Effector memory CD4-positive, alpha-beta T cell (primary cell): ENCODE results near the gene FNDC3A.

Experiments used
- DNase-seq, 3 donors: peaks; one replicate each; pipeline ENCODE4 v3.0.0-alpha.2; 2020
- H3K27ac ChIP-seq: 2 replicates; pipeline ENCODE4 v1.7.0; 2013; ENCODE audit warnings: mild to moderate bottlenecking, low read length, moderate library complexity; ENCODE audit not compliant: insufficient read depth, poor library complexity, severe bottlenecking
- H3K27me3 ChIP-seq: replicated peaks from 2 replicates; pipeline ENCODE4 v1.7.0; 2013; ENCODE audit warnings: mild to moderate bottlenecking, low read length; ENCODE audit not compliant: insufficient read depth, control insufficient read depth, poor library complexity, severe bottlenecking
- H3K36me3 ChIP-seq: 2 replicates; pipeline ENCODE4 v1.7.0; 2013; ENCODE audit warnings: mild to moderate bottlenecking, low read length, moderate library complexity; ENCODE audit not compliant: control insufficient read depth, insufficient read depth
- H3K4me1 ChIP-seq: 2 replicates; pipeline ENCODE4 v1.7.0; 2013; ENCODE audit warnings: low read length, mild to moderate bottlenecking; ENCODE audit not compliant: control insufficient read depth, insufficient read depth, poor library complexity, severe bottlenecking
- H3K4me3 ChIP-seq: 2 replicates; pipeline ENCODE4 v1.7.0; 2013; ENCODE audit warnings: low read length, low read depth, mild to moderate bottlenecking; ENCODE audit not compliant: insufficient read depth, poor library complexity, severe bottlenecking
- H3K9me3 ChIP-seq: 2 replicates; pipeline ENCODE4 v1.7.0; 2013; ENCODE audit warnings: mild to moderate bottlenecking, low read length, moderate library complexity; ENCODE audit not compliant: control insufficient read depth

Gene FNDC3A

GRCh38 chr13:48946163-48946562 is 29.5 kb upstream of the FNDC3A start:
- no peak for DNase-seq
- H3K27me3 ChIP-seq: no peaks in the 10 kb centered on the region
- H3K36me3 ChIP-seq: no peaks in the 10 kb centered on the region
- H3K4me1 ChIP-seq: no peaks in the 10 kb centered on the region
- H3K27ac ChIP-seq: no peak overlapping the region
- no peak overlapping the region for H3K4me3 ChIP-seq
- H3K9me3 ChIP-seq: no peaks in the 10 kb centered on the region

- no peaks in the 10 kb centered on the region for H3K27me3 ChIP-seq
- H3K36me3 ChIP-seq: no peaks in the 10 kb centered on the region
- DNase-seq: no peak
- H3K4me3 ChIP-seq: no peak overlapping the region
- H3K9me3 ChIP-seq: no peaks in the 10 kb centered on the region
- no peak overlapping the region for H3K27ac ChIP-seq
- no peaks in the 10 kb centered on the region for H3K4me1 ChIP-seq
Observed at GRCh38 chr13:48949566-48950500, 25.9 kb upstream of the FNDC3A start.

DNA sequence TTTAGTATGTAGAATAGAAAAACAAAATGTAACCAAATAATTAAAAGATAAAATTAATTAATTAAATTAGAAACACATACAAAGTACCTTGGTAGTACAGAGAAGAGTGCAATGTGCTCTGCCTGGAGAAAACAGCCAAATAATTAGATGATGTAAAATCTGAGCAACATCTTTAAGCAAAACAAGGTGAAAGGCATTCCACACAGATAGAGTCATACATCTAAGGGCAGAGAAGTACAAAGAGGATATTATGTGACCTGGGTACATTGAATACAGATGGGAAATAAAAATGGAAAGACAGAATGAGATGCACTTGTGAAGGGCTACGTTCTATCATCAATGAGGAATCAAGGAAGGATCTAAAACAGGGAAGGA is 25.2 kb upstream of the FNDC3A start:
- Histone ChIP-seq H3K4me3 (no peak overlapping the region), H3K27me3 (no peaks in the 10 kb centered on the region), H3K27ac (no peak overlapping the region), H3K4me1 (no peaks in the 10 kb centered on the region), H3K9me3 (no peaks in the 10 kb centered on the region), H3K36me3 (no peaks in the 10 kb centered on the region)
- no peak for DNase-seq

DNA sequence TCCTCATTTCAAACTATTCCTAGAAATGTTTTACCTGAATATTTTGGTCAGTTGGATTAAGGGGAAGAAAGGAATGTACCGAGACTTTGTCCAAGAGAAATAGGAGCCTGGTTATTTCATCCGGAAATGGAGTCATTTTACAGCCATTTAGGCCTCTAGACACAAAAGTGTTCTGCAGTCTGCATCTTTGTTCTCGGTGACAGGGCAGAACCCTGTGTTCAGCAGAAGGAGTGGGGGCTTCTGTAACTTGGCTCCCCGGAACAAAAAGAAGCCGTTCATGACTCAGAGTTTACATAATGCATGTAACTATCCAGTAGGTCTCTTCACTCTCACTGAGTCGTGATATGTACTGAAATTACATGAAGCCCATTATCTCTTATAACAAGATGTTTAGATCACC is 21.6 kb upstream of the FNDC3A start:
- no peaks in the 10 kb centered on the region for H3K27me3 ChIP-seq
- H3K27ac ChIP-seq: no peak overlapping the region
- H3K4me3 ChIP-seq: no peak overlapping the region
- DNase-seq: no peak
- H3K36me3 ChIP-seq: no peaks in the 10 kb centered on the region
- no peaks in the 10 kb centered on the region for H3K9me3 ChIP-seq
- no peaks in the 10 kb centered on the region for H3K4me1 ChIP-seq

GRCh38 chr13:48955536-48955935 is 20.2 kb upstream of the FNDC3A start:
- Histone ChIP-seq H3K36me3 (no peaks in the 10 kb centered on the region), H3K9me3 (no peaks in the 10 kb centered on the region), H3K4me3 (no peak overlapping the region), H3K4me1 (no peaks in the 10 kb centered on the region), H3K27ac (no peak overlapping the region), H3K27me3 (no peaks in the 10 kb centered on the region)
- DNase-seq: no peak

- Histone ChIP-seq H3K27me3 (no peaks in the 10 kb centered on the region), H3K36me3 (no peaks in the 10 kb centered on the region), H3K4me1 (no peaks in the 10 kb centered on the region), H3K9me3 (no peaks in the 10 kb centered on the region), H3K4me3 (no peak overlapping the region), H3K27ac (no peak overlapping the region)
- no peak for DNase-seq
Observed at GRCh38 chr13:48961379-48961778, 14.3 kb upstream of the FNDC3A start.

GRCh38 chr13:48962281-48962680 is 13.4 kb upstream of the FNDC3A start:
- no peak for DNase-seq
- no peaks in the 10 kb centered on the region for H3K36me3 ChIP-seq
- H3K27me3 ChIP-seq: no peaks in the 10 kb centered on the region
- no peaks in the 10 kb centered on the region for H3K4me1 ChIP-seq
- no peak overlapping the region for H3K27ac ChIP-seq
- no peaks in the 10 kb centered on the region for H3K9me3 ChIP-seq
- no peak overlapping the region for H3K4me3 ChIP-seq

DNA sequence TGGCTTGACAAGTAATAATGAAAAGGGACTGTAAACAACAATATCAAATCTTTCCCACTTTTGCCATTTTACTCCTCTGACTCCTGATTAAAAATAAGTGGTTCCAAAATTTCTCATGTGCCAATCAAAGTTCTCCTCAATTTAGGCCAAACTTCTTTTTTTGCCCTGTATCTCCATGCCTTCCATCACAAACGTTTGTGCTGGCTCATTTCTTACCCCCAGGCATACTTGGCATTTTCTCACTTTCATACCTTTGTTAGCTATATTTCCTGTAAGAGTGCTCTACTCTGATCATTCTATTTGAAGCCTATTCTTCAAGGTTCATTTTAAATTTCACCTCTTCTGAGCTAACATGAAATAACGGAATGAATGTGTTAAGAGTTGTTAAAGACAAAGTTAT is 10.0 kb upstream of the FNDC3A start:
- H3K4me3 ChIP-seq: no peak overlapping the region
- H3K36me3 ChIP-seq: no peaks in the 10 kb centered on the region
- H3K27me3 ChIP-seq: no peaks in the 10 kb centered on the region
- no peaks in the 10 kb centered on the region for H3K9me3 ChIP-seq
- no peak overlapping the region for H3K27ac ChIP-seq
- no peak for DNase-seq
- no peaks in the 10 kb centered on the region for H3K4me1 ChIP-seq

GRCh38 chr13:48969685-48970084 is 6.0 kb upstream of the FNDC3A start:
- Histone ChIP-seq H3K27ac (no peak overlapping the region), H3K27me3 (no peaks in the 10 kb centered on the region), H3K9me3 (no peaks in the 10 kb centered on the region), H3K36me3 (no peaks in the 10 kb centered on the region), H3K4me3 (no peak overlapping the region), H3K4me1 (no peaks in the 10 kb centered on the region)
- no peak for DNase-seq

DNA sequence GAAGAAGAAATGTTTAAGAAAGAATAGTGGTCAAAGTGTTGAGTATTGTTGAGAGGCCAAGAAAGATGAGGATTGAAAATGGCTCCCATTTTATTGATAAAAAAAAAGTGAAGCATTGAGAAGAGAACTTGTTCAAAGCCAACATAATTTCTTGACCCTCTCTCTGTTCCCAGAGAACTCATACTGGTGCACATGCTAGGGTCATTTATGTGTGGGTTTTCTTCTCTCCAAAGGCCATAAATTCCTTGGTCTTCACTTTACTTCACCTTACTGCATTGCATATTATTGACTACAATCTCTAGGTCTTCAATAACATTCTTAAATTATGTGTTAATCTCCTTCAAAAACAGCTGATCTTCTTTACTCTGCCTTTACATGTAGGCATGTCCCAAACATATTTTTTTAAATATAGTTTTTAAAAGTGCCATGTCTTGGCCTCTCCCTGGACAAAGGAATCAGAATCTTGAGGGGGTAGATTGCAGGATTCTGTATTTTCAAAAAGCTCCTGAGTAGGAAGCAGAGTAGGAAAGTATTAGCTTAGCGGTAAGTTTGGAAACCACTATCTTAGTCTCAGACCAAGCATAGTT is 1.8 kb upstream of the FNDC3A start:
- no peak overlapping the region for H3K27ac ChIP-seq
- H3K4me1 ChIP-seq: peaks cover 5% of the 10 kb centered on the region
- H3K9me3 ChIP-seq: no peaks in the 10 kb centered on the region
- no peaks in the 10 kb centered on the region for H3K27me3 ChIP-seq
- H3K36me3 ChIP-seq: no peaks in the 10 kb centered on the region
- no peak for DNase-seq
- H3K4me3 ChIP-seq: no peak overlapping the region
